Testis (tissue), 3 donors: ENCODE data around the gene NPR1. TPM values are rescaled to one million over a fixed set of nuclear protein-coding genes. Genes with fewer than 3 reads are reported as not detected.
"Not testable (repeated sequence)": the region's sequence is repeated elsewhere in the genome, so short reads cannot be mapped to it uniquely, and the experiment has no call there.

ENCODE experiments used
- DNase-seq: peaks from one replicate; pipeline ENCODE4 v3.0.0-alpha.2; 2019
- H3K27ac ChIP-seq, 2 donors: fragments of 200-600 bp; sonication (generic); one replicate each; pipeline ENCODE4 v1.5.1; 2019
- H3K27me3 ChIP-seq: fragments of 200-600 bp; sonication (generic); one replicate; pipeline ENCODE4 v1.5.1; 2019
- H3K36me3 ChIP-seq: fragments of 200-600 bp; sonication (generic); one replicate; pipeline ENCODE4 v1.5.1; 2017; ENCODE audit warnings: low read depth; ENCODE audit errors: missing control alignments
- H3K4me1 ChIP-seq: fragments of 200-600 bp; sonication (generic); one replicate; pipeline ENCODE4 v1.5.1; 2019
- H3K4me3 ChIP-seq, 2 donors: fragments of 200-600 bp; sonication (generic); one replicate each; pipeline ENCODE4 v1.5.1; 2017 to 2019
- H3K9me3 ChIP-seq: fragments of 200-600 bp; sonication (generic); one replicate; pipeline ENCODE4 v1.5.1; 2017
- POLR2A ChIP-seq: fragments of 450-650 bp; IDR thresholded peaks from one replicate; pipeline ENCODE4 v1.6.1; 2017; ENCODE audit warnings: antibody characterized with exemption, mild to moderate bottlenecking, moderate library complexity
- WGBS, 2 donors: methylation state at CpG; one replicate each; pipeline ENCODE4 v1.1.5; 2018; 5-methylcytosine and 5-hydroxymethylcytosine counted together
- intact Hi-C: fragments of 100-400 bp; cut with DNase I; formaldehyde crosslinking; loops from one replicate; pipeline ENCODE4 v1.15.1; 2023; ENCODE audit warnings: low total_unique reads
- polyA plus RNA-seq: library from polyadenylated mRNA; stranded (reverse); fragments of 350-450 nt; fragmentation: Illumina TruSeq; extraction: RNeasy Lipid Tissue Mini Kit (QIAGEN cat#74804); gene quantifications from one replicate; pipeline ENCODE4 v1.2.3, GENCODE V29; 2014; ENCODE audit warnings: low read depth, low replicate concordance; ENCODE audit not compliant: insufficient read depth
- total RNA-seq, 2 donors: library from RNA; depleted of rRNA; stranded (reverse); fragments of >200 nt; gene quantifications; one replicate each; pipeline ENCODE4 v1.2.3, GENCODE V29; 2016
- TF ChIP-seq, protein P1 (sequence below), 3 experiments: fragments of 450-650 bp in 2 of 3; fragments of 200-600 bp in 1 of 3; sonication (generic) in 1 of 3; IDR thresholded peaks; one replicate each; pipeline ENCODE4 v1.5.1; 2016 to 2019; ENCODE audit warnings: antibody characterized with exemption in 3 of 3, mild to moderate bottlenecking in 2 of 3, moderate library complexity in 1 of 3

NPR1 gene
- total and polyA plus RNA-seq, 3 donors from 2014 or later, result 2.5 to 10.7 (median 4.3) TPM

DNA sequence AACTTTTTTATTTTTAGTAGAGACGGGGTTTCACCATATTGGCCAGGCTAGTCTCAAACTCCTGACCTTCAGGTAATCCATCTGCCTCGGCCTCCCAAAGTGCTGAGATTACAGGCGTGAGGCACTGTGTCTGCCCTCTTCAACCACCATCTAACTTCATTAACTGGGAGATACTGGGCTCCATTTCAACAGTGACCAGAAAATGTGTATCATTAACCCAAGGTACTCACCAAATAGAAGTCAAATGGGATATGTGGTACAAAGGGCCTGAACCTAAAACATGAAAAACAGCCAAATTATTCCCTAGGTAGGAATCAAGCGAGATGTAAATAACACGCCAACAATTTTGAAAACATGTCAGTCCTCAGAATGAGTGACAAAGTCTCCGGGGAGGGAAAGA is 8.9 kb upstream of the NPR1 start:
- no peak for TF ChIP-seq POLR2A
- TF ChIP-seq, protein P1, sequence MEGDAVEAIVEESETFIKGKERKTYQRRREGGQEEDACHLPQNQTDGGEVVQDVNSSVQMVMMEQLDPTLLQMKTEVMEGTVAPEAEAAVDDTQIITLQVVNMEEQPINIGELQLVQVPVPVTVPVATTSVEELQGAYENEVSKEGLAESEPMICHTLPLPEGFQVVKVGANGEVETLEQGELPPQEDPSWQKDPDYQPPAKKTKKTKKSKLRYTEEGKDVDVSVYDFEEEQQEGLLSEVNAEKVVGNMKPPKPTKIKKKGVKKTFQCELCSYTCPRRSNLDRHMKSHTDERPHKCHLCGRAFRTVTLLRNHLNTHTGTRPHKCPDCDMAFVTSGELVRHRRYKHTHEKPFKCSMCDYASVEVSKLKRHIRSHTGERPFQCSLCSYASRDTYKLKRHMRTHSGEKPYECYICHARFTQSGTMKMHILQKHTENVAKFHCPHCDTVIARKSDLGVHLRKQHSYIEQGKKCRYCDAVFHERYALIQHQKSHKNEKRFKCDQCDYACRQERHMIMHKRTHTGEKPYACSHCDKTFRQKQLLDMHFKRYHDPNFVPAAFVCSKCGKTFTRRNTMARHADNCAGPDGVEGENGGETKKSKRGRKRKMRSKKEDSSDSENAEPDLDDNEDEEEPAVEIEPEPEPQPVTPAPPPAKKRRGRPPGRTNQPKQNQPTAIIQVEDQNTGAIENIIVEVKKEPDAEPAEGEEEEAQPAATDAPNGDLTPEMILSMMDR (IDR thresholded peaks at IDR 0.05), result no peak
- peaks cover 9% of the 10 kb centered on the region for H3K4me1 ChIP-seq
- peak overlapping the region in 1 of 2 donors; percentile 80 for H3K27ac ChIP-seq
- no peak for DNase-seq
- intact Hi-C loops, result no loop called here
- no peaks in the 10 kb centered on the region for H3K36me3 ChIP-seq
- no peaks in the 10 kb centered on the region for H3K27me3 ChIP-seq
- peak overlapping the region in 1 of 2 donors; percentile 96 for H3K4me3 ChIP-seq
- H3K9me3 ChIP-seq, result no peaks in the 10 kb centered on the region
- 79 to 86% methylated on average over 6 of the region's 6 CpGs for WGBS, 2 donors

DNA sequence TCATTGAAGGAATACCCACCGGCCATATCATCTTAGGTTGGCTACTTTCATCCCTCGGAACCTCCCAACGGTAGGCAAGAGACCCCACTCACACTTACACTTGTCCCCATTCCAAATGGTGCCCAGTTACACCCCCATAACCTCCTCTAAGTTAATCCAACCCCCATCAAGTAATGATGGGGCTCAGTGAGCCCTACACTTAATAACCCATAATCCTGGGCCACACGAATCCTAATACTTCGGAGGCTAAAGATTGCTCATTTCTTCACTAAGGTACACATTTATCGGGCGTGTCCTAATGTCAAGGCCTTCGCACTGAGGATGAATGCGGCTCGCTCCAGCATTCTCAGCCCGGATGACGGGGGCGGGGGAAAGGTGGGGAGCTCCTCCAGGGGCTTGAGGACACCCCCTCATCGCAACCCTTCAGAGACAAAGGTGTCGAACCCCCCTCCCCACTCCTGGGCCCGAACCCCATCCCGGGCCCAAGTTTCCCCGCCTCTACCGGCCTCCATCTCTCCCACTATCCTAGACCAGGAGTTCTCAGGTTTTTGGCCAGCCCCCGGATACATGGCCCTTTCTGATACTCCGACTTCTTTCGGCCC is 8.1 kb upstream of the NPR1 start:
- Histone ChIP-seq H3K27ac (peak overlapping the region; percentile 80 to 92), H3K4me1 (peaks cover 9% of the 10 kb centered on the region), H3K27me3 (no peaks in the 10 kb centered on the region), H3K4me3 (peak overlapping the region; percentile 70 to 96), H3K9me3 (no peaks in the 10 kb centered on the region), H3K36me3 (no peaks in the 10 kb centered on the region)
- intact Hi-C loops, result no loop called here
- no peak for DNase-seq
- TF ChIP-seq, protein P1 (IDR thresholded peaks at IDR 0.05), result no peak
- TF ChIP-seq POLR2A, result no peak
- 1% methylated on average over 22 of the region's 22 CpGs for WGBS, 2 donors

DNA sequence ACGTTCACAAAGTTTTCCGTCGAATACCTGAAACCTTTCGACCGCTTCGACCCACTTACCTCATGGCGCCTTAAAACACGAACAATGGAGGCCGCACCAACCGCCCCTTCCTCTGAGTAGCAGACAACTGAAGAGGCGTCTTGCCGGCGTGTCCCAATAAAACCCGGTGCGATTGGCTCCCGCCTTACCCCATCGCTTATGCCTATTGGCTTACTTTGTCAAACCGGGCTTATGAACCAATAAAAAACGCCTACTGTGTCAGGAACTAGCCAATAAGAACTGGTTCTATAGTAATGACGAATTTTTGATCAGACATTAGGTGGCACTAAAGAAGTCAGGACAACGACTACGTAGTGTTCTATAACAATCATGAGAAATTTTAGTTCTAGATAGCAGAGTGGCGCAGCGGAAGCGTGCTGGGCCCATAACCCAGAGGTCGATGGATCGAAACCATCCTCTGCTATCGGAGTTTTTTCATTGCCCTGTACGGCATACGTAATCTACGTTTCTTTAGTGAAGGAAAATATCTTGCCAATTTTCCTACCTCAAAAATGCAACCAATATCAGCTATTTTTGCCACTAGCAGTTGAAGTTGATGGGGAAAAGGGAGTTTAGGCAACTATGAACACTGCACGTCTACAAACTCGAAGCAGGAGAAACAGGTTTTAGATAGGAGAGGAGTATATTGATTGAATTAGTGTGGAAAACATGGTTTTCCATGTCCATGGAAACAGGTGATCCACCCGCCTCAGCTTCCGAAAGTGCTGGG is 7.4 kb upstream of the NPR1 start, which contains the start of gene ILF2:
TSS of gene ILF2 (minus strand) at position 135 of the 769 bp plus-strand sequence. CDS start at position 64, 71 bp downstream.
- H3K4me1 ChIP-seq, result peaks cover 9% of the 10 kb centered on the region
- intact Hi-C loops, result no loop called here

GRCh38 chr1:153671628-153672353 is 6.7 kb upstream of the NPR1 start:
- H3K9me3 ChIP-seq, intact Hi-C loops, H3K27me3 ChIP-seq, H3K36me3 ChIP-seq, H3K4me1 ChIP-seq: not testable (repeated sequence)
- 8% methylated on average over 28 of the region's 28 CpGs for WGBS, 2 donors
- DNase-seq, result peak; percentile 55
- H3K4me3 ChIP-seq, result peak overlapping the region; percentile 57 to 96
- TF ChIP-seq, protein P1 (IDR thresholded peaks at IDR 0.05), result peak in 1 of 3 experiments; percentile 17
- peak overlapping the region; percentile 71 to 89 for H3K27ac ChIP-seq

More for the DNA sequence above, 7.4 kb upstream of the NPR1 start, which contains the start of gene ILF2:
- DNase-seq, result peak; percentile 98
- no peaks in the 10 kb centered on the region for H3K9me3 ChIP-seq
- peak within 1 kb of the TSS; percentile 70 to 96 for H3K4me3 ChIP-seq
- no peaks in the 10 kb centered on the region for H3K36me3 ChIP-seq
- no peaks in the 10 kb centered on the region for H3K27me3 ChIP-seq
- peak within 1 kb of the TSS; percentile 89 to 92 for H3K27ac ChIP-seq
- WGBS, 2 donors, result 0% methylated on average over 35 of the region's 35 CpGs
- TF ChIP-seq, protein P1 (IDR thresholded peaks at IDR 0.05), result peak in 1 of 3 experiments; percentile 26
- TF ChIP-seq POLR2A, result peak; percentile 66
